Measurements from ENCODE around the gene ABHD16A.

The ABHD16A gene

GRCh38 chr6:31642798-31643570 is 60.1 kb downstream of the ABHD16A start:
- H3K9me3 Mint-ChIP-seq = no peaks in the 10 kb centered on the region
- no peaks in the 10 kb centered on the region for H3K27me3 Mint-ChIP-seq (ENCODE audit: low read depth, poor library complexity)
- peaks cover 64% of the 10 kb centered on the region for H3K36me3 Mint-ChIP-seq (ENCODE audit: low read depth)
- no peak for DNase-seq
- no peak for TF ChIP-seq CTCF (IDR thresholded peaks at IDR 0.05)
- H3K4me3 Mint-ChIP-seq = no peak overlapping the region
- no peaks in the 10 kb centered on the region for H3K4me1 Mint-ChIP-seq
- no peak overlapping the region for H3K27ac Mint-ChIP-seq

GRCh38 chr6:31641370-31641769 is 61.8 kb downstream of the ABHD16A start:
- no peak for DNase-seq
- TF ChIP-seq CTCF (IDR thresholded peaks at IDR 0.05) = no peak
- Mint-ChIP-seq H3K27ac (peak overlapping the region; percentile 82), H3K36me3 (ENCODE audit: low read depth) (peaks cover 62% of the 10 kb centered on the region), H3K4me1 (no peaks in the 10 kb centered on the region), H3K27me3 (ENCODE audit: low read depth, poor library complexity) (no peaks in the 10 kb centered on the region), H3K4me3 (no peak overlapping the region), H3K9me3 (no peaks in the 10 kb centered on the region)

- DNase-seq = no peak
- Mint-ChIP-seq H3K27ac (peak overlapping the region; percentile 40), H3K36me3 (ENCODE audit: low read depth) (peaks cover 62% of the 10 kb centered on the region), H3K4me3 (no peak overlapping the region), H3K4me1 (no peaks in the 10 kb centered on the region), H3K9me3 (no peaks in the 10 kb centered on the region), H3K27me3 (ENCODE audit: low read depth, poor library complexity) (no peaks in the 10 kb centered on the region)
- no peak for TF ChIP-seq CTCF (IDR thresholded peaks at IDR 0.05)
Measured at GRCh38 chr6:31640612-31641011, 62.5 kb downstream of the ABHD16A start.

GRCh38 chr6:31639449-31639861 is 63.7 kb downstream of the ABHD16A start:
- no peaks in the 10 kb centered on the region for H3K9me3 Mint-ChIP-seq
- no peak overlapping the region for H3K4me3 Mint-ChIP-seq
- H3K27ac Mint-ChIP-seq = peak overlapping the region; percentile 83
- DNase-seq = no peak
- no peak for TF ChIP-seq CTCF (IDR thresholded peaks at IDR 0.05)
- peaks cover 3% of the 10 kb centered on the region for H3K27me3 Mint-ChIP-seq (ENCODE audit: low read depth, poor library complexity)
- no peaks in the 10 kb centered on the region for H3K4me1 Mint-ChIP-seq
- H3K36me3 Mint-ChIP-seq (ENCODE audit: low read depth) = peaks cover 59% of the 10 kb centered on the region

GRCh38 chr6:31639043-31639442 is 64.1 kb downstream of the ABHD16A start:
- Mint-ChIP-seq H3K36me3 (ENCODE audit: low read depth) (peaks cover 60% of the 10 kb centered on the region), H3K27me3 (ENCODE audit: low read depth, poor library complexity) (peaks cover 3% of the 10 kb centered on the region), H3K4me1 (peaks cover 2% of the 10 kb centered on the region), H3K27ac (peak overlapping the region; percentile 86), H3K4me3 (no peak overlapping the region), H3K9me3 (no peaks in the 10 kb centered on the region)
- TF ChIP-seq CTCF (IDR thresholded peaks at IDR 0.05) = no peak
- no peak for DNase-seq
